ENCODE results near the gene STARD7.

STARD7 gene

DNA sequence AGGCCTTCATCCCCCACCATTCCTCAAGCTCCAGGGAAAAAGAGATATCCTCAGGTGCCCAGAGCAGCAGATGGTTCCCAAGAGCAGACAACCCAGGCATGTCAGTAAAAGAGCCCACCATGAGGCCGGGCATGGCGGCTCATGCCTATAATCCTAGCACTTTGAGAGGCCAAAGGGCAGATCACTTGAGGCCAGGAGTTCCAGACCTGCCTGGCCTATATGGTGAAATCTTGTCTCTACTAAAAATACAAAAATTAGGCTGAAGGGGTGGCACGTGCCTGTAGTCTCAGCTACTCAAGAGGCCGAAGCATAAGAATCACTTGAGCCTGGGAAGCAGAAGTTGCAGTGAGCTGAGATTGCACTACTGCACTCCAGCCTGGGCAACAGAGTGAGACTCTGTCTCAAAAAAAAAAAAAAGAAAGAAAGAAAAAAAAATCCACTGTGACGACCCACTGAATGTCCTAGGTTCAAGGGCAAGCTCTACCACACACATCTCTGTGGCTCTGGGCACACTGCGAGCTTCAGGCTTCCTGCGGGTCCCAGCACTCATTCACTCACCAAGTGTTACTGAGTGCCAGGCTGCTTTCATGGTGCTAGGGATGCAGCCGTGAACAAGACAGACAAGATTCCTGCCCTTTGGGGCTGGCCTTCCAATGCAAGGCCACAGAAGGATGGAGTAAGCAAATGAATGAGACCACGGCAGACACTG, 56.9 kb downstream of the STARD7 start:
- TF ChIP-seq, protein P1, sequence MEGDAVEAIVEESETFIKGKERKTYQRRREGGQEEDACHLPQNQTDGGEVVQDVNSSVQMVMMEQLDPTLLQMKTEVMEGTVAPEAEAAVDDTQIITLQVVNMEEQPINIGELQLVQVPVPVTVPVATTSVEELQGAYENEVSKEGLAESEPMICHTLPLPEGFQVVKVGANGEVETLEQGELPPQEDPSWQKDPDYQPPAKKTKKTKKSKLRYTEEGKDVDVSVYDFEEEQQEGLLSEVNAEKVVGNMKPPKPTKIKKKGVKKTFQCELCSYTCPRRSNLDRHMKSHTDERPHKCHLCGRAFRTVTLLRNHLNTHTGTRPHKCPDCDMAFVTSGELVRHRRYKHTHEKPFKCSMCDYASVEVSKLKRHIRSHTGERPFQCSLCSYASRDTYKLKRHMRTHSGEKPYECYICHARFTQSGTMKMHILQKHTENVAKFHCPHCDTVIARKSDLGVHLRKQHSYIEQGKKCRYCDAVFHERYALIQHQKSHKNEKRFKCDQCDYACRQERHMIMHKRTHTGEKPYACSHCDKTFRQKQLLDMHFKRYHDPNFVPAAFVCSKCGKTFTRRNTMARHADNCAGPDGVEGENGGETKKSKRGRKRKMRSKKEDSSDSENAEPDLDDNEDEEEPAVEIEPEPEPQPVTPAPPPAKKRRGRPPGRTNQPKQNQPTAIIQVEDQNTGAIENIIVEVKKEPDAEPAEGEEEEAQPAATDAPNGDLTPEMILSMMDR (IDR thresholded peaks at IDR 0.05; ENCODE audit: control insufficient read depth, insufficient read depth, low read depth, low read length, missing control alignments): no peak
- H3K4me3 ChIP-seq (ENCODE audit: control insufficient read depth, low read depth, low read length): no peak overlapping the region
- DNase-seq (ENCODE audit: low read depth): no peak

- no peak for DNase-seq (ENCODE audit: low read depth)
- TF ChIP-seq, protein P1 (IDR thresholded peaks at IDR 0.05; ENCODE audit: control insufficient read depth, insufficient read depth, low read depth, low read length, missing control alignments): no peak
- H3K4me3 ChIP-seq (ENCODE audit: control insufficient read depth, low read depth, low read length): no peak overlapping the region
Measured at GRCh38 chr2:96150791-96151594, 57.6 kb downstream of the STARD7 start.

- TF ChIP-seq, protein P1 (IDR thresholded peaks at IDR 0.05; ENCODE audit: control insufficient read depth, insufficient read depth, low read depth, low read length, missing control alignments): no peak
- no peak for DNase-seq (ENCODE audit: low read depth)
- H3K4me3 ChIP-seq (ENCODE audit: control insufficient read depth, low read depth, low read length): no peak overlapping the region
Measured at GRCh38 chr2:96150007-96150640, 58.5 kb downstream of the STARD7 start.

GRCh38 chr2:96148410-96149217, 60.0 kb downstream of the STARD7 start:
- no peak overlapping the region for H3K4me3 ChIP-seq (ENCODE audit: control insufficient read depth, low read depth, low read length)
- no peak for DNase-seq (ENCODE audit: low read depth)
- TF ChIP-seq, protein P1 (IDR thresholded peaks at IDR 0.05; ENCODE audit: control insufficient read depth, insufficient read depth, low read depth, low read length, missing control alignments): no peak

DNA sequence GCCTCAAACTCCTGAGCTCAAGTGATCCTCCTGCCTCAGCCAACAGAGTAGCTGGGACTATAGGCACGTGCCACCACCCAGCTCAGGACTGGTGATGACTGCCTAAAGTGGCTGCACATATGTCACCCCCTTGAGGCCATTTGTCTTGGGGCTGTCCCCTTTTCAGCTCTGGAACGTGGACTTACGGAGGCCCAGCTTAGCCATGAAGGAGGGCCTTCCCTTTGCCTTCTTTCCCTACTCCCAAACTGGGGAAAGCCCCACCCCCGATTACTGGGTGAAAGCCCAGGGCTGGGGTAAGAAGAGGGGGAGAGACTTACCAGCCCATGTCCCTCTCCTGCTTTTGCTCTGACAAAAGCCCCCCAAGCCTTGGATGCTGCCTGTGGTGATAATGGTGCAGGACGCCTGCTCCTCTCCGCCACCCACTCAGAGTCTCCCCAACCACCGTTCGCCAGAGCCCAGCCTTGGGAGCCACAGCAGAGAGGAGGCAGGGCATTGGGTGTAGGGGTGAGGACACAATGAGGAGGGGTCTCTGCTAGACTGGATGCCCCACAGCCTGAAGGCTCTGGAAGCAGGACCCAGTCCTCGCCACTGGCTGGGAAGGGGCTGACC, 60.9 kb downstream of the STARD7 start:
- TF ChIP-seq, protein P1 (IDR thresholded peaks at IDR 0.05; ENCODE audit: control insufficient read depth, insufficient read depth, low read depth, low read length, missing control alignments): no peak
- DNase-seq (ENCODE audit: low read depth): no peak
- no peak overlapping the region for H3K4me3 ChIP-seq (ENCODE audit: control insufficient read depth, low read depth, low read length)

All from AG09309 (cell line).